ENCODE data around the gene VIPR2.

The VIPR2 gene

DNA sequence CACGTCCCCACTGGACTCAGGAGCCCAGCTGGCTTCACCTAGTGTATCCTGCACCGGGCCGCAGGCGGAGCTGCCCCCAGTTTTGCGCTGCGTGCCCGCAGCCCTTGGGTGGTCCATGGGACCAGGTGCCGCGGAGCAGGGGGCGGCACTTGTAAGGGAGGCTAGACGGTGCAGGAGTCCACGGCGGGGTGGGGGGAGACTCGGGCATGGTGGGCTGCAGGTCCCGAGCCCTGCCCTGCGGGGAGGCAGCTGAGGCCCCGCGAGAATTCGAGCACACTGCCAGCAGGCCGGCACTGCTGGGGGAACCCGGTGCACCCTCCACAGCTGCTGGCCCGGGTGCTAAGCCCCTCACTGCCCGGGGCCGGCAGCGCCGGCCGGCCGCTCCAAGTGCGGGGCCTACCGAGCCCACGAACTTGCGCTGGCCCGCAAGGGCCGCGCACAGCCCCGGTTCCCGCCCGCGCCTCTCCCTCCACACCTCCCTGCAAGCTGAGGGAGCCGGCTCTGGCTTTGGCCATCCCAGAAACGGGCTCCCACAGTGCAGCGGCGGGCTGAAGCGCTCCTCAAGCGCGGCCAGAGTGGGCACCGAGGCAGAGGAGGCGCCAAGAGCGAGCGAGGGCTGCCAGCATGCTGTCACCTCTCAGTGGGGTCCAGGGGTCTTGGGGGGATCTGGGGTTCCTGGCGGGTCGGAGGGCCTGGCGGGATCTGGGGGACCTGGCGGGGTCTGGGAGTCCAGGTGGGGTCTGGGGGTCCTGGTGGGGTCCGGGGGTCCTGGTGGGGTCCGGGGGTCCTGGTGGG is 81.4 kb downstream of the VIPR2 start:
- no peak for DNase-seq

GRCh38 chr7:159062569-159062968 is 82.1 kb downstream of the VIPR2 start:
- DNase-seq, result no peak

DNA sequence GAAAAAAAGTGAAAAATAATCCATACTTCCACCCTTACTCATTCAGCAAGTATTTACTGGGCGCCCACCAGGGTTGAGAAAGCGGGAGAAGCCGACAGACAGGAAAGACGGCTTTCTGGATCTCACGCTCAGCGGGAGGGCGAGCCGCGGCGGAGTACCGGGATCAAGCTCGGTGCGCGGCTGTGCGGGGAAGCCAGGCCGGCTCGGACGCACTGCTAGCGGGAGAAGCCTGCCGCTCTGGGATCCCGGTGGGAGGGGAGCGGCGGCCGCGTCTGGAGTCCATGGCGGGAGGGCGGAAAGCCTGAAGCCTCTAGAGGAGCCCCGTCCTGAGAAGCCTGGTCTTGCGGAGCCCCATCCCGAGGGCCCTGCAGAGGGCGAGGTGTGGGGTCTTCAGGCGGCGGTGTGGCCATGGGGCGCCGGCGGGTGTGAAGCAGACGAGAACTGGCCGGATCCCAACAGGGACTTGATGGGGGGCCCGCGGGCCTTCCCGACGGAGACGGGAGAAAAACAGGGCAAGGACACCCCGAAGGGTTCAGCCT is 82.9 kb downstream of the VIPR2 start:
- DNase-seq, result no peak

GRCh38 chr7:159061209-159061608 is 83.5 kb downstream of the VIPR2 start:
- no peak for DNase-seq

GRCh38 chr7:159060440-159060839 is 84.2 kb downstream of the VIPR2 start:
- no peak for DNase-seq

DNA sequence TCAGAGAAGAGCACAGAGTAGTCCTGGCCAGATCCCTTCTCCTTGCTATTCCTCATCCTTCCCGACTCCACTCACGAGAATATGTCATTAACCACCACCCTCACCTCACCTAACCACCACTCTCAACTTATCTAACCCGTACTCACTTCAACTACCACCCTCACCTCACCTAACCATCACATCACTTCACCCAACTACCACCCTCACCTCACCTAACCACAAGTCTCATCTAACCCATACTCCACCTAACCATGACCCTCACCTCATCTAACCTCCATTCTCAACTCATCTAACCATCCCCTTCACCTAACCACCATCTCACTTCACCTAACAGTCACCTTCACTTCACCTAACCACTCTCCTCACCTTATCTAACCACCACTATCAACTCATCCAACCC is 85.0 kb downstream of the VIPR2 start:
- no peak for DNase-seq

DNA sequence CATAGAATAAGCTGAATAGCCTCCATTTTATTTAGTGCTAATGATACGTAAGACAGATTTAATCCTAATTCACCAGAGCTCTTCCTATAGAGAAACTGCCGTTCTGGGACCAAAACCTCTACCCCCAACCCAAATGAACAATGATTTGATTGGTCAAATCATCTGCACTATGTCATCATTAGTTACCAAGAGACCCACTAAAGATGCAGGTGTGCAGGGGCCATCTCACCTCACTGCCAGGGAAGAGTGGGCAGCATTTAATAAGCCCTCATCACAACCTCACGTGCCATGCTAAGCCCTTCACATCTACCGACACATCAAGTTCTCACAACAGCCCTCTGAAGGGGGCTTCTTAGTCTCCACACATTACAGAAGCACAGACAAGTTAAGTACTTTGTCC is 87.0 kb downstream of the VIPR2 start:
- no peak for DNase-seq

- DNase-seq, result no peak
Observed at GRCh38 chr7:159056737-159057136, 87.9 kb downstream of the VIPR2 start.

- no peak for DNase-seq
Observed at GRCh38 chr7:159051916-159052315, 92.8 kb downstream of the VIPR2 start.

DNA sequence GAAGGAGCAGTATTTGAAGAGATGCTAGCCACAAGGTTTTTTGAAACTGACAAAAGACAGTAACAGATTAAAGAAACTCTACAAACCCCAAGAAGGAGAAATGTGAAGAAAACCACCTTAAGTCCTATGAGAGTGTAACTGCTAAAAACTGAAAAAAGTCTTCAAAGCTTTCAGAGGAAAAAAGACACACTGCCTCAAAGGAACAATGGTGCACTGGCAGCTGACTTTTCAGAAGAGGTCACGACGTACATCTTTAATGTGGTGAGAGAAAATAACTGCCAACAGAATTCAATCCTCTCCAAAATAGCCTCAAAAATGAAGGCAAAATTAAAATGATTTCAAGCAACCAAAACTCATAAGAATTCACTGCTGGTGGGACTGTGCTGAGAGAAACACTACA is 94.0 kb downstream of the VIPR2 start:
- no peak for DNase-seq

GRCh38 chr7:159049266-159050025 is 95.2 kb downstream of the VIPR2 start:
- DNase-seq, result no peak

DNA sequence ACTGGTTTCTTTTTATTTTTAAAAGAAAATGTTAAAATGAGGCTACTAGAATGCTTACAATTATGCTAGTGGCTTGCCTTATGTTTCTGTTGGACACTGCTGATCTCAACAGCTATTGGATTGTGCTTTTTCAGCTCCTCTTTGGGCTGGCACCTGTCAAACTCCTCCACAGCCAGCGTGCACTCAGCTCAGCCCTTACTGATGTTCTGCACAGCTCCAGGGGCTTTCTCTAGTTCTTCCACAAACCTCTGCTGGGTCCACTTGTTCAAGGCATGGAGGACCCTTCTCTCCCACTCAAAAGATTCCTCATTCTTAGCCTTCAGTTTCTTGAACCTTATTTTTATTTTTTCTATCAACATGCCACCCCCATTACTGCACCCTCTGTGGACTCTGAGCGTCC is 96.0 kb downstream of the VIPR2 start:
- no peak for DNase-seq

- no peak for DNase-seq
Observed at GRCh38 chr7:159047536-159047935, 97.1 kb downstream of the VIPR2 start.

DNA sequence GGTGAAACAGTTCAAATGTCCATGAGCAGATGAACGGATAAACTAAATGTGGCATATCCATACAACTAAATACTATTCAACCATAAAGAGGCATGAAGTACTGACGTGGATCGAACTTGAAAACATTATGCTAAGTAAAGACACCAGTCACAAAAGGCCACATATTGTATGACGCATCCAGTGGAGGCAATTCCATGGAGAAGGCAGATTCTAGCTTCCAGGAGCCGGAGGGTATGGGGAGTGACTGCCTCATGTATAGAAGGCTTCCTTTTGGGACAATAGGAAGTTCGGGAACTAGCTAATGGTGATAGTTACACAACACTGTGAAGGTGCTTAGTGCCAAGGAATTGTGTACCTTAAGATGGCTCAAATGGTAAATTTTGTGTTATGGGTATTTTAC is 98.4 kb downstream of the VIPR2 start:
- DNase-seq, result no peak

- DNase-seq, result no peak
Observed at GRCh38 chr7:159045839-159046238, 98.8 kb downstream of the VIPR2 start.

- no peak for DNase-seq
Observed at GRCh38 chr7:159042581-159043101, 102.0 kb downstream of the VIPR2 start.

GRCh38 chr7:159042103-159042502 is 102.6 kb downstream of the VIPR2 start:
- DNase-seq, result no peak

DNA sequence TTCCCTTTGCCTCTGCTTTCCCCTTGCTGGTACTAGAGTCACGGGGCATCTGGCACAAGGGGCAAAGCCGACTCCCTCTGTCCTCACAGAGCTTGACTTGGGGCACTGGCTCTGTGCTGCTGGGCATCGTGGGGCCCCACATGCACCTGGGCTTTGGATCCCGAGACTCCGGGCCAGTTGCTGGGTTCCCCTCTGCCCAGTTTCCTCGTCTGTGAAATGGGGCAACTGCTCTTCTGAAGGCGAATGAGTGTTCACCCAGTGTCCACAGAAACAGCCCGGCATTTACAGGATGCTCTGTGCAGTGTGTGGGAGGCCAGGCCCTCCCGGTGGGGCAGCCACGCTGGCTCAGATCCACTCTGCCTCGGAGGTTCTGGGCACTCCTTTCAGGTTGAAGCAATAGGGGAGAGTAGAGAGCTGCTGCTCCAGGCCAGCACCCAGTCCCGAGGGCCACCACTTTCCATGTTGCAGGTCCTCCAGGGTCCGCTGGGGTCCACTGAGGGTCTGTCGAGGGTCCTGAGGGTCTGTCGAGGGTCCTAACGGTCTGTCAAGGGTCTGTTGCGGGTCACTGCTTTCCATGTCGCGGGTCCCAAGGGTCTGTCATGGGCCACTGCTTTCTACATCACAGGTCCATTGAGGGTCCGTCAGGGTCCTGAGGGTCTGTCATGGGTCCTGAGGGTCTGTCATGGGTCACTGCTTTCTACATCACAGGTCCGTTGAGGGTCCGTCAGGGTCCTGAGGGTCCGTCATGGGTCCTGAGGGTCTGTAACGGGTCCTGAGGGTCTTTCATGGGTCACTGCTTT is 103.6 kb downstream of the VIPR2 start:
- no peak for DNase-seq

- no peak for DNase-seq
Observed at GRCh38 chr7:159040146-159040545, 104.5 kb downstream of the VIPR2 start.

GRCh38 chr7:159039716-159040115 is 105.0 kb downstream of the VIPR2 start:
- DNase-seq, result no peak

DNA sequence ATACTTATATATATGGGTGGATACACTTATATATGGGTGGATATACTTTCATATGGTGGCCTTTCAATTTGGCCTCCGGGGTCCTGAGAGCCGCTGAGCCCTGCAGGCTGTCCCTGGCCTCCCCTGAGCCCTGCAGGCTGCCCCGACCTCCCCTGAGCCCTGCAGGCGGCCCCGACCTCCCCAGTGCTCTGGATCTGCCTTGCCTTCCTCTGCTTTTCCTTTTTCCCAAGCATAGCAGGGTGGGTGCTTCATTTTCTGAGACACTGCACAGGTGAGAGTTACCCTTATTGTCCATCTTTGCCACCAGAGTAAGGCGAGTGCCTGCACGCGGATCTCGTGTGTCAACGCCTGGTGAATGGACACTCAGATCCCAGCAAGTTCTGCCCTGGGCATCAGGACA is 106.6 kb downstream of the VIPR2 start:
- no peak for DNase-seq

DNA sequence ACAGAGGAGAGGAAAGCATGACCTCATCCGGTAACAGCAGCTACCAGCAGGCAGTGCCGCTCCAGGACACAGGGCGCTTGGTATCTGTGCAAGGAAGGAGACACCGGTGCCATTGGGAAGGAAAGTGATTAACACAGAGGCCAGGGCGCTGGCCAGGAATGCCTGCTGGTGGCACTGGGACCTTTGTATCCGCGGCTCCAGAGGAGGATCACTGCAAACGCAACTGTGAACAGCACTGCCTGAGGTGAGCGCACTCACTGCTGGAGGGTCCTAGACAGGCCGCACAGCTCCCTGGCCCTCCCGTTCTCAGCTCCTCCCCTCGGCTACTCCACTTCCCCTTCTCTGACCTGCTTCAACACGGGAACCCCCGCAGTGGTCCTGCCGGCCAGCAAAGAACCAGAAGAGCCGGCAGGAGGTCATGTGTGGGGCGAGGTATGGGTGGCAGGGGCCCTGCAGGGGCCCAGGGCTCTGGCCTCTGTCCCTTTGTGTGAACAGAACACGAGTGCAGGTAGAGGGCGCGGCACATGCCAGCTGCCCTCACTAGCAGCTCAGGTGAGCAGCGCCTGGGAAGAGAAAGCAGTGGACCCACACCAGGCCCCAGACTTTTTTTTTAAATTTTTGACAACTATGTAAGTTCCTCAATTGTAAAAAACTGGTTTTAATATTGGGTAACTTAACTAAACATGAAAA is 107.6 kb downstream of the VIPR2 start:
- no peak for DNase-seq

All from activated effector memory CD4-positive, alpha-beta T cell treated with Interleukin-2 at 50 U/mL for 16 hours (primary cell).